Measurements from ENCODE around the gene MAP3K19. TPM values are rescaled to one million over a fixed set of nuclear protein-coding genes. Genes with fewer than 3 reads are reported as not detected.

Gene MAP3K19
- total and polyA plus RNA-seq, 11 donors: not detected

DNA sequence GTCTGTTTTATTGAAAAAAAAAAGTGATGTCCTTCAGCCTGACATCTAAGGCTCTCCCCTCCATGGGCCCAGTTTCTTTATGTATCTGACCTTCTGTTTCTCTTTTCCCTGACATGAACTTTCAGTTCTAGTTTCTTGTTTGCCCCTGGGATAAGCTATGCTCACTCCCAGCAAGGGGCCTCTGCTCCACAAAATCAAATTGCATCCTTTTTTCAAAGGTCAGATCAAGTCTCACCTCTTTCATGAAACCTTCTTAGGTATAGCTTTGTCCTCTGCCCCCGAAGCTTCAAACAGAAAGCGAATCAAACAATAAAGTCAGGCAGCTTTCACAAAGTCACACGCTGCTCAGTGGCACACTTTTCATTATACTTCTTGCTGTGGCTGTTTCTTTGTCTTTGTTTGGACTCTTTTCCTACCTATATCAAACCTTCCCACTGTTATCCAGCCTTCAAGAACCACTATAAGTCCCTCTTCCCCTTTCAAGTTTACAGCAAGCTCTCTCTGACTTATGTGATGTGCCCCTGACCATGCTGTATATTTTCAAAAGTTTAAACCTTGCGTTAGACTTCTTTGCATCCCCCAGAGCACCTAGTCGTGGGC lies 23.3 kb downstream of the MAP3K19 start:
- intact Hi-C loops (cut with DNase I): no loop called here
- 84 to 88% (median 86%) methylated on average over 5 of the region's 5 CpGs for WGBS, 4 donors
- no peak overlapping the region for H3K4me3 ChIP-seq
- ATAC-seq: no peak
- H3K4me1 ChIP-seq: no peaks in the 10 kb centered on the region
- TF ChIP-seq POLR2A (IDR thresholded peaks at IDR 0.05): no peak
- TF ChIP-seq, protein P1, sequence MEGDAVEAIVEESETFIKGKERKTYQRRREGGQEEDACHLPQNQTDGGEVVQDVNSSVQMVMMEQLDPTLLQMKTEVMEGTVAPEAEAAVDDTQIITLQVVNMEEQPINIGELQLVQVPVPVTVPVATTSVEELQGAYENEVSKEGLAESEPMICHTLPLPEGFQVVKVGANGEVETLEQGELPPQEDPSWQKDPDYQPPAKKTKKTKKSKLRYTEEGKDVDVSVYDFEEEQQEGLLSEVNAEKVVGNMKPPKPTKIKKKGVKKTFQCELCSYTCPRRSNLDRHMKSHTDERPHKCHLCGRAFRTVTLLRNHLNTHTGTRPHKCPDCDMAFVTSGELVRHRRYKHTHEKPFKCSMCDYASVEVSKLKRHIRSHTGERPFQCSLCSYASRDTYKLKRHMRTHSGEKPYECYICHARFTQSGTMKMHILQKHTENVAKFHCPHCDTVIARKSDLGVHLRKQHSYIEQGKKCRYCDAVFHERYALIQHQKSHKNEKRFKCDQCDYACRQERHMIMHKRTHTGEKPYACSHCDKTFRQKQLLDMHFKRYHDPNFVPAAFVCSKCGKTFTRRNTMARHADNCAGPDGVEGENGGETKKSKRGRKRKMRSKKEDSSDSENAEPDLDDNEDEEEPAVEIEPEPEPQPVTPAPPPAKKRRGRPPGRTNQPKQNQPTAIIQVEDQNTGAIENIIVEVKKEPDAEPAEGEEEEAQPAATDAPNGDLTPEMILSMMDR (IDR thresholded peaks at IDR 0.05): no peak
- H3K36me3 ChIP-seq: no peaks in the 10 kb centered on the region
- no peaks in the 10 kb centered on the region for H3K9me3 ChIP-seq
- no peak for DNase-seq
- H3K27me3 ChIP-seq: no peaks in the 10 kb centered on the region
- H3K27ac ChIP-seq: no peak overlapping the region

- H3K36me3 ChIP-seq: no peaks in the 10 kb centered on the region
- WGBS, 4 donors: 61 to 75% (median 70%) methylated on average over 10 of the region's 10 CpGs
- intact Hi-C loops (cut with DNase I): no loop called here
- H3K27ac ChIP-seq: no peak overlapping the region
- no peak for ATAC-seq
- no peaks in the 10 kb centered on the region for H3K27me3 ChIP-seq
- no peaks in the 10 kb centered on the region for H3K9me3 ChIP-seq
- TF ChIP-seq POLR2A (IDR thresholded peaks at IDR 0.05): no peak
- TF ChIP-seq, protein P1 (IDR thresholded peaks at IDR 0.05): no peak
- H3K4me3 ChIP-seq: no peak overlapping the region
- no peaks in the 10 kb centered on the region for H3K4me1 ChIP-seq
- no peak for DNase-seq
Measured at GRCh38 chr2:135022952-135023880, 24.0 kb downstream of the MAP3K19 start.

GRCh38 chr2:135021618-135022017 lies 25.6 kb downstream of the MAP3K19 start:
- no peak for ATAC-seq
- intact Hi-C loops (cut with DNase I): no loop called here
- no peaks in the 10 kb centered on the region for H3K4me1 ChIP-seq
- H3K27me3 ChIP-seq: no peaks in the 10 kb centered on the region
- no peak for DNase-seq
- WGBS, 4 donors: 78 to 94% (median 90%) methylated on average over 1 of the region's 1 CpG
- TF ChIP-seq, protein P1 (IDR thresholded peaks at IDR 0.05): no peak
- TF ChIP-seq POLR2A (IDR thresholded peaks at IDR 0.05): no peak
- no peak overlapping the region for H3K4me3 ChIP-seq
- H3K27ac ChIP-seq: no peak overlapping the region
- no peaks in the 10 kb centered on the region for H3K9me3 ChIP-seq
- H3K36me3 ChIP-seq: no peaks in the 10 kb centered on the region

GRCh38 chr2:135011633-135012032 lies 35.6 kb downstream of the MAP3K19 start:
- Histone ChIP-seq H3K27ac (no peak overlapping the region), H3K4me3 (no peak overlapping the region), H3K36me3 (no peaks in the 10 kb centered on the region), H3K27me3 (peaks cover 0 to 21% (median 0%) of the 10 kb centered on the region in 9 donors), H3K4me1 (no peaks in the 10 kb centered on the region), H3K9me3 (peaks cover 0 to 6% (median 0%) of the 10 kb centered on the region in 12 donors)
- intact Hi-C loops (cut with DNase I): no loop called here
- no peak for ATAC-seq
- no peak for TF ChIP-seq POLR2A (IDR thresholded peaks at IDR 0.05)
- TF ChIP-seq, protein P1 (IDR thresholded peaks at IDR 0.05): no peak
- no peak for DNase-seq

Measured in heart left ventricle (tissue), 16 donors.